Measurements from ENCODE around the gene P3H2.

Gene P3H2

DNA sequence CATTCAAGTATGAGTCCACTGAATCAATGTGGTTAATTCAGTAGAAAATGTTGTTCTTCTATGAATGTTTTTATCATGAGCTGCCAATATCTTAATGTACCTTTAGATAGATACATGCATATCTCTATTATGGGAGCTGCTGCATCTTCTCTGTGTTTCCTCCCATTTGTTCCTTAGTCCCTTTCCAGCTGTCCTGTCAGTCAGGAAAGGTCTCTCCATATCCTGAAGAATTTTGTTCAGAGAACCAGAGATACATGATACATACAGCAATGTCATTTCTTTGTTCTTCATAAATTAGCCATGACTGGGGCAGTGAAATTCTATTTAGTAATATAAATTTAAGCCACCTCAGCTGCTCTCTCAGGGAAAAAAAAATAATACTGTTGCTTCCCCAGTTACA is 103.7 kb downstream of the P3H2 start:
- no peaks in the 10 kb centered on the region for H3K36me3 Mint-ChIP-seq
- no peak for ATAC-seq (replicated peaks)
- H3K27me3 Mint-ChIP-seq, result no peaks in the 10 kb centered on the region
- peaks cover 0 to 2% of the 10 kb centered on the region in 2 donors for H3K9me3 Mint-ChIP-seq
- H3K27ac Mint-ChIP-seq, result no peak overlapping the region
- no peak for DNase-seq
- no peak overlapping the region for H3K4me3 Mint-ChIP-seq
- H3K4me1 Mint-ChIP-seq, result no peaks in the 10 kb centered on the region

GRCh38 chr3:190014940-190015339 is 105.8 kb downstream of the P3H2 start:
- ATAC-seq (replicated peaks) (no peak), DNase-seq (no peak)
- Mint-ChIP-seq H3K27me3 (no peaks in the 10 kb centered on the region), H3K9me3 (peaks cover 0 to 2% of the 10 kb centered on the region in 2 donors), H3K4me1 (no peaks in the 10 kb centered on the region), H3K27ac (no peak overlapping the region), H3K4me3 (no peak overlapping the region), H3K36me3 (no peaks in the 10 kb centered on the region)

DNA sequence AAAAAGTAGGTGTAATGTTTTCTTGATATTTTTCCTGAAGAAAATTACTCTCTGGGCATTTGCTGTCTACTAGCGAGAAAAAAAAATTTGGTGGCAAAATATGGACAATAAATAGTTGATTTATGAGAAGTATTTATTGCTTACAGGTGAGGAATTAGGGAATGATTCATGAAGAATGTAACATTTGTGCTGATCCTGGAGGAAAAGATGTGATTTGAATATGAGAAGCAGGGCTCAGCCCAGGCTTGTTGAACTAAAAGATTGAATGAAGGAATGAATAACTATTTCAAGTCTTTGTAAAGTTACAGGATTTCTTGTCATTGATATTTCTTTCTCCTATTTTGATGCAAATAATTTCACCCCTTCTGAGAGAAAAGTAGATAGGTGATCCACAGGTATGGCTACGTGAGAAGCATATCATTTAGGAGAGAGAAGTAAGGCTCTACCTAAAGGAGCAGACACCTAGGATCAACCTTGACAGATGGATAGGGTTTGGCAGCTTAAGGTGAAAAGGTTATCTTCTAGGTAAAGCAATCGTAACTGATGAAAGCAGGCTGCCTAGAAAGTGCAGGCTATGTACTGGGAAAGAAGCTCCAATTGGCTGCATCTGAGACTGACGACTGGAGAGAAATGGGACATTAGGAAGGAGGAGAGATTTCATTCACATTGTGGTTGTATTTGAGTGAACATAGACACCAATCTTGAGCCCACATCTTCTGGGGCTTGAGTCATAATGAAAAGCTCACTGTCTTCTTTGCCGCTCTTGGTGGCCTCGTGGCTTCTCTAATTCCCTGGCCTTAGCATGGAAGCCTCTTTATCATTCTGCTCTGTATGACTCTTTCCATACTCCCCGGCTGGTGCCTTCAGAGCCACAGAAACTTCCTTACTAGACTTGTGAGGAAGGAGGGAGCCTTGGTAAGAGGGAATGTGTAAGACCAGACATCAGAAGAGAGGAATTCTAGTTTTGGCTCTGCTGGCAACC is 106.5 kb downstream of the P3H2 start:
- ATAC-seq (replicated peaks) (no peak), DNase-seq (no peak)

DNA sequence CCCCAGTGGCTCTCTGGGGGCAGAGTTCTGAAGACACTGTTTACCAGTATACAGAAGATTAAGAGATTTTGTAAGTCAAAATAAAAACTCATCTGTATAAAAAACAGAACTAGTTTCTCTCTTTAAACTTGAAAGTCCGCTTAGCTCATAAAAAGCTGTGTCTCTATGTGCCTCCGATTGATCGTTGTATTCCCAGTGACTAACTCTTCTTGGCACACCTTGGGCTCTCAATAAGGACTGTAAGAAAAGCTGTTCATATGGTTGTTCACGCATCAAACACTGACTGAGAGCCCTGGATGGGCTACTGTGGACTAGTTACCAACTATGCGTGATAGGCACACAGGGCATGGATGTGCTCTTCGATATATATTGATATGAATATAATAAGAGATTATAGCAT is 107.9 kb downstream of the P3H2 start:
- H3K36me3 Mint-ChIP-seq, result no peaks in the 10 kb centered on the region
- peaks cover 0 to 2% of the 10 kb centered on the region in 2 donors for H3K9me3 Mint-ChIP-seq
- no peaks in the 10 kb centered on the region for H3K4me1 Mint-ChIP-seq
- H3K4me3 Mint-ChIP-seq, result no peak overlapping the region
- no peak for DNase-seq
- H3K27me3 Mint-ChIP-seq, result no peaks in the 10 kb centered on the region
- H3K27ac Mint-ChIP-seq, result no peak overlapping the region
- ATAC-seq (replicated peaks), result no peak

More for the DNA sequence above, 106.5 kb downstream of the P3H2 start:
- H3K4me3 Mint-ChIP-seq, result no peak overlapping the region
- no peak overlapping the region for H3K27ac Mint-ChIP-seq
- no peaks in the 10 kb centered on the region for H3K36me3 Mint-ChIP-seq
- H3K27me3 Mint-ChIP-seq, result no peaks in the 10 kb centered on the region
- H3K4me1 Mint-ChIP-seq, result no peaks in the 10 kb centered on the region
- H3K9me3 Mint-ChIP-seq, result peaks cover 0 to 2% of the 10 kb centered on the region in 2 donors

DNA sequence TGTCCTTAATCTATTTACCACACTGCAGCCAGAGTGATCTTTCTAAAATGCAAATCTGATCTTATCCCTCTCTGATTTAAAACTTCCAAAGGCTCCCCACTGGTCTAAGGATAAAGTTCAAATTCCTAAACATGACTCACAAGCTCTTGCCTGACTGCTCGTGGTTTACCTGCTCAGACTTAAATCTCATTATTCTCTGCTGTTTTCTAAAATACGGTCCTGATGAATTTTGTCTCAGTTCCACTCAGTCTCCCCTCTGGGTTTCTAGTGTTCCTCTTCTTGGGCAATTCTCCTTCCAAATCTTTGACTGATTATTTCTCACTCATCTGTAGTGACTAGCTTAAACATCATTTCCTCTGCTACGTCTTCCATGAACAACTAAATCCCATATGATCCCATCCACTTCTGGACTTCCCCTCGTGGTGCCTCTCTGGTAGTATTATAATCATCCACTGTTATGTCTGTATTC is 108.3 kb downstream of the P3H2 start:
- no peak for DNase-seq
- no peaks in the 10 kb centered on the region for H3K36me3 Mint-ChIP-seq

DNA sequence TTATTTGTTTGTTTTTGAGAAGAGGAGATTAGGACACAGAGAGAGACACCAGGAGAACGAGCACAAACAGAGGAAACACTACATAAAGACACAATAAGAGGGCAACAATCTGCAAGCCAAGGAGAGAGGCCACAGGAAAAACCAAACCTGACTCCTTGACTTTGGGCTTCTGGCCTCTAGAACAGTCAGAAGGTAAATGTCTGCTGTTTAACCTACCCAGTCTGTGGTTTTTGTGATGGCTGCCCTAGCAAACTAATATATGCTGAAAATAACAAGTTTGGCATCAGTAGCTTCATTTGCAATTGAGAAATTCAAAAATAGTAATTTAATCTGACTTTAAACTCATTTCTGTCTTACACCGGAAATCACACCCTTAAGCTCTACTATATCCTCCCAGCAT is 110.2 kb downstream of the P3H2 start:
- Mint-ChIP-seq H3K27ac (no peak overlapping the region), H3K36me3 (no peaks in the 10 kb centered on the region), H3K9me3 (no peaks in the 10 kb centered on the region), H3K4me1 (no peaks in the 10 kb centered on the region), H3K27me3 (no peaks in the 10 kb centered on the region), H3K4me3 (no peak overlapping the region)
- ATAC-seq (replicated peaks), result no peak
- DNase-seq, result no peak

More for the DNA sequence above, 108.3 kb downstream of the P3H2 start:
- no peak for ATAC-seq (replicated peaks)
- Mint-ChIP-seq H3K27me3 (no peaks in the 10 kb centered on the region), H3K4me1 (no peaks in the 10 kb centered on the region), H3K4me3 (no peak overlapping the region), H3K9me3 (peaks cover 0 to 2% of the 10 kb centered on the region in 2 donors), H3K27ac (no peak overlapping the region)

- Mint-ChIP-seq H3K4me3 (no peak overlapping the region), H3K27ac (no peak overlapping the region), H3K9me3 (no peaks in the 10 kb centered on the region), H3K27me3 (no peaks in the 10 kb centered on the region), H3K4me1 (no peaks in the 10 kb centered on the region), H3K36me3 (no peaks in the 10 kb centered on the region)
- no peak for ATAC-seq (replicated peaks)
- no peak for DNase-seq
These were observed 111.1 kb downstream of the P3H2 start for GRCh38 chr3:190009614-190010013.

GRCh38 chr3:190008432-190008831 is 112.3 kb downstream of the P3H2 start:
- no peaks in the 10 kb centered on the region for H3K9me3 Mint-ChIP-seq
- no peak overlapping the region for H3K27ac Mint-ChIP-seq
- H3K27me3 Mint-ChIP-seq, result no peaks in the 10 kb centered on the region
- ATAC-seq (replicated peaks), result no peak
- no peaks in the 10 kb centered on the region for H3K36me3 Mint-ChIP-seq
- no peaks in the 10 kb centered on the region for H3K4me1 Mint-ChIP-seq
- DNase-seq, result no peak
- H3K4me3 Mint-ChIP-seq, result no peak overlapping the region

GRCh38 chr3:190005343-190006113 is 115.2 kb downstream of the P3H2 start:
- DNase-seq (no peak), ATAC-seq (replicated peaks) (no peak)
- H3K9me3 Mint-ChIP-seq, result no peaks in the 10 kb centered on the region
- H3K36me3 Mint-ChIP-seq, result no peaks in the 10 kb centered on the region
- no peak overlapping the region for H3K4me3 Mint-ChIP-seq
- H3K27ac Mint-ChIP-seq, result no peak overlapping the region
- H3K27me3 Mint-ChIP-seq, result no peaks in the 10 kb centered on the region
- no peaks in the 10 kb centered on the region for H3K4me1 Mint-ChIP-seq

GRCh38 chr3:190004656-190005055 is 116.0 kb downstream of the P3H2 start:
- Mint-ChIP-seq H3K27ac (no peak overlapping the region), H3K4me1 (no peaks in the 10 kb centered on the region), H3K27me3 (no peaks in the 10 kb centered on the region), H3K9me3 (no peaks in the 10 kb centered on the region), H3K4me3 (no peak overlapping the region), H3K36me3 (no peaks in the 10 kb centered on the region)
- ATAC-seq (replicated peaks), result no peak
- no peak for DNase-seq

- no peak for ATAC-seq (replicated peaks)
- H3K27ac Mint-ChIP-seq, result no peak overlapping the region
- H3K4me3 Mint-ChIP-seq, result no peak overlapping the region
- no peaks in the 10 kb centered on the region for H3K27me3 Mint-ChIP-seq
- H3K4me1 Mint-ChIP-seq, result no peaks in the 10 kb centered on the region
- H3K9me3 Mint-ChIP-seq, result no peaks in the 10 kb centered on the region
- H3K36me3 Mint-ChIP-seq, result no peaks in the 10 kb centered on the region
- no peak for DNase-seq
These were observed 117.0 kb downstream of the P3H2 start for GRCh38 chr3:190003681-190004123.

- no peaks in the 10 kb centered on the region for H3K4me1 Mint-ChIP-seq
- no peaks in the 10 kb centered on the region for H3K9me3 Mint-ChIP-seq
- no peak overlapping the region for H3K27ac Mint-ChIP-seq
- ATAC-seq (replicated peaks) (no peak), DNase-seq (no peak)
- H3K27me3 Mint-ChIP-seq, result no peaks in the 10 kb centered on the region
- H3K36me3 Mint-ChIP-seq, result no peaks in the 10 kb centered on the region
- H3K4me3 Mint-ChIP-seq, result no peak overlapping the region
These were observed 117.6 kb downstream of the P3H2 start for GRCh38 chr3:190003068-190003467.

GRCh38 chr3:190001426-190001825 is 119.3 kb downstream of the P3H2 start:
- Mint-ChIP-seq H3K4me3 (no peak overlapping the region), H3K9me3 (no peaks in the 10 kb centered on the region), H3K27ac (no peak overlapping the region), H3K36me3 (no peaks in the 10 kb centered on the region), H3K4me1 (no peaks in the 10 kb centered on the region), H3K27me3 (no peaks in the 10 kb centered on the region)
- no peak for ATAC-seq (replicated peaks)
- DNase-seq, result no peak

DNA sequence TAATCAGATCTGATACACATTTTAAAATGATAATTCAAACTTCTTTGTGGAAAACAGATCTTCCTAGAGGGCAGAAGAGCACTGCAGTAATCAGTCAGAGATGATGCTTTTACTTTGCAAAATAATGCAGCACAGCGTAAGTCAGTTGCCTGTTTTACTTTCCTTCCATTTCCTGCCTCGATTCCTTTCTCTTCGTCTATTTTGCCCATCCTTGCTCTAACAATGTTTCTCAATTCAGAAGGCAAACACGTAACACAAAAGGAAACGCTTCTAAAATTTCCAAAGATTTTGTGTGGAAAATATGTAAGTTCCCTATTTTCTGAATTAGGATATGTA is 119.9 kb downstream of the P3H2 start:
- Mint-ChIP-seq H3K9me3 (no peaks in the 10 kb centered on the region), H3K36me3 (no peaks in the 10 kb centered on the region), H3K4me3 (no peak overlapping the region), H3K27me3 (no peaks in the 10 kb centered on the region), H3K4me1 (no peaks in the 10 kb centered on the region), H3K27ac (no peak overlapping the region)
- no peak for DNase-seq
- no peak for ATAC-seq (replicated peaks)

Measured in stimulated activated naive B cell treated with anti-CD40 and anti-IgM and Interleukin-4, amounts not matched to agents 10 μg/mL and 1 μg/mL and 100 μg/mL, for 72 hours (primary cell).